H1 (cell line): ENCODE results near the gene EPN3. TPM values are rescaled to one million over a fixed set of nuclear protein-coding genes. Genes with fewer than 3 reads are reported as not detected.

Experiments used
- CTCF ChIA-PET: fragments of 300-600 bp; sonication (Branson Sonifier 250); formaldehyde crosslinking; loops from one replicate; lab custom pipeline; 2021; ENCODE audit not compliant: partially characterized antibody; lab: Charles Lee
- POLR2A ChIA-PET: fragments of 300-600 bp; sonication (Branson Sonifier 250); formaldehyde crosslinking; loops from one replicate; lab custom pipeline; 2021; ENCODE audit warnings: inconsistent platforms; ENCODE audit not compliant: partially characterized antibody; lab: Charles Lee
- DNase-seq, 2 experiments: peaks; one replicate each; pipeline versions ENCODE4 v3.0.0 to v3.0.0-alpha.2; 2010 to 2022; ENCODE audit warnings: low spot score in 2 of 2, low read depth in 1 of 2, mixed read lengths in 1 of 2
- FAIRE-seq: peaks from 2 replicates; lab custom pipeline; 2011; peaks lifted over from hg19 to GRCh38; lab: Jason Lieb, UNC
- H2AFZ ChIP-seq: 2 replicates; pipeline ENCODE4 v1.8.1; 2012; ENCODE audit warnings: low read length, inconsistent platforms
- H2AK5ac ChIP-seq: 2 replicates; pipeline ENCODE4 v1.6.1; 2013; ENCODE audit warnings: low read depth, low read length
- H2BK120ac ChIP-seq: replicated peaks from 2 replicates; pipeline ENCODE3; 2013; ENCODE audit warnings: low read depth, low read length, inconsistent platforms
- H2BK12ac ChIP-seq: 2 replicates; pipeline ENCODE4 v1.6.1; 2013; ENCODE audit warnings: low read depth, low read length
- H2BK15ac ChIP-seq: 2 replicates; pipeline ENCODE4 v1.6.1; 2013; ENCODE audit warnings: low read length
- H2BK20ac ChIP-seq: 2 replicates; pipeline ENCODE4 v1.6.1; 2013; ENCODE audit warnings: low read length
- H2BK5ac ChIP-seq: 2 replicates; pipeline ENCODE4 v1.6.1; 2013; ENCODE audit warnings: low read depth, low read length
- H3K14ac ChIP-seq: 2 replicates; pipeline ENCODE4 v1.6.1; 2013; ENCODE audit warnings: inconsistent platforms; ENCODE audit not compliant: insufficient read length
- H3K18ac ChIP-seq: 2 replicates; pipeline ENCODE4 v1.6.1; 2013; ENCODE audit warnings: low read length; ENCODE audit errors: extremely low read depth
- H3K23ac ChIP-seq: 2 replicates; pipeline ENCODE4 v1.6.1; 2013; ENCODE audit warnings: inconsistent platforms; ENCODE audit not compliant: insufficient read length
- H3K23me2 ChIP-seq: 2 replicates; pipeline ENCODE4 v1.6.1; 2013; ENCODE audit warnings: low read depth, low read length
- H3K27ac ChIP-seq: 2 replicates; pipeline ENCODE4 v1.6.1; 2011; ENCODE audit warnings: low read depth, low read length, inconsistent platforms
- H3K27me3 ChIP-seq, 4 experiments: replicated peaks in 1 of 4; 1 replicate in 1 of 4; 2 replicates in 3 of 4; pipeline versions ENCODE4 v1.6.1 to v1.8.1; 2011 to 2013; ENCODE audit warnings: low read length in 3 of 4, mild to moderate bottlenecking in 3 of 4, inconsistent platforms in 2 of 4, mixed read lengths in 2 of 4, moderate library complexity in 1 of 4; ENCODE audit not compliant: control insufficient read depth in 3 of 4, insufficient read depth in 3 of 4; ENCODE audit errors: extremely low read depth in 1 of 4
- H3K36me3 ChIP-seq, 4 experiments: 2 replicates each; pipeline versions ENCODE4 v1.6.1 to v1.8.1; 2011 to 2013; ENCODE audit warnings: mild to moderate bottlenecking in 4 of 4, low read length in 3 of 4, moderate library complexity in 2 of 4, control low read depth in 1 of 4, inconsistent platforms in 1 of 4; ENCODE audit not compliant: insufficient read depth in 4 of 4, control insufficient read depth in 2 of 4
- H3K4ac ChIP-seq: replicated peaks from 2 replicates; pipeline ENCODE3; 2013; ENCODE audit warnings: low read length, low read depth, mixed read lengths, inconsistent platforms; ENCODE audit not compliant: insufficient read length
- H3K4me1 ChIP-seq, 4 experiments: replicated peaks in 1 of 4; 1 replicate in 1 of 4; 2 replicates in 3 of 4; pipeline versions ENCODE4 v1.6.1 to v1.8.1; 2011 to 2013; ENCODE audit warnings: low read length in 3 of 4, inconsistent platforms in 2 of 4, mixed read lengths in 1 of 4; ENCODE audit not compliant: insufficient read depth in 4 of 4, control insufficient read depth in 3 of 4
- H3K4me2 ChIP-seq, 2 experiments: 2 replicates each; pipeline versions ENCODE4 v1.6.1 to v1.8.1; 2011 to 2013; ENCODE audit warnings: low read depth in 2 of 2, low read length in 2 of 2, control low read depth in 1 of 2, inconsistent platforms in 1 of 2, mild to moderate bottlenecking in 1 of 2; ENCODE audit not compliant: insufficient read depth in 1 of 2
- H3K4me3 ChIP-seq, 4 experiments: fragments of 200-600, 300-600 bp in 1 of 4; sonication (generic), shearing (Covaris generic), sonication (Bioruptor Twin) in 1 of 4; 2 replicates each; pipeline versions ENCODE4 v1.5.1 to v1.8.1; 2011 to 2016; ENCODE audit warnings: low read length in 4 of 4, low read depth in 3 of 4, control low read depth in 2 of 4, inconsistent platforms in 2 of 4, mild to moderate bottlenecking in 2 of 4, mixed read lengths in 1 of 4, moderate library complexity in 1 of 4; ENCODE audit not compliant: insufficient read depth in 2 of 4; ENCODE audit errors: extremely low read depth in 1 of 4
- H3K56ac ChIP-seq: replicated peaks from 2 replicates; pipeline ENCODE3; 2013; ENCODE audit warnings: low read depth, mild to moderate bottlenecking, mixed read lengths, low read length, inconsistent platforms; ENCODE audit not compliant: insufficient read length
- H3K79me1 ChIP-seq: 2 replicates; pipeline ENCODE4 v1.6.1; 2013; ENCODE audit warnings: low read depth, low read length, control low read depth
- H3K79me2 ChIP-seq, 2 experiments: 2 replicates each; pipeline versions ENCODE4 v1.6.1 to v1.8.1; 2012 to 2013; ENCODE audit warnings: low read length in 2 of 2, mild to moderate bottlenecking in 2 of 2, inconsistent platforms in 1 of 2; ENCODE audit not compliant: insufficient read depth in 2 of 2, control insufficient read depth in 1 of 2
- H3K9ac ChIP-seq, 4 experiments: replicated peaks in 1 of 4; 1 replicate in 1 of 4; 2 replicates in 3 of 4; pipeline versions ENCODE4 v1.6.1 to v1.8.1; 2011 to 2013; ENCODE audit warnings: low read depth in 3 of 4, low read length in 3 of 4, control low read depth in 2 of 4, mild to moderate bottlenecking in 2 of 4, moderate library complexity in 2 of 4, inconsistent platforms in 1 of 4; ENCODE audit errors: extremely low read depth in 1 of 4
- H3K9me3 ChIP-seq, 2 experiments: 2 replicates each; pipeline versions ENCODE4 v1.6.1 to v1.8.1; 2012 to 2013; ENCODE audit warnings: mild to moderate bottlenecking in 2 of 2, moderate library complexity in 2 of 2, control low read depth in 1 of 2, inconsistent platforms in 1 of 2, low read depth in 1 of 2, low read length in 1 of 2, mixed read lengths in 1 of 2; ENCODE audit not compliant: insufficient read depth in 2 of 2
- H4K20me1 ChIP-seq, 2 experiments: replicated peaks in 1 of 2; 2 replicates each; pipeline versions ENCODE3 to v1.8.1; 2011 to 2013; ENCODE audit warnings: inconsistent platforms in 2 of 2, low read length in 2 of 2, mild to moderate bottlenecking in 1 of 2; ENCODE audit not compliant: insufficient read depth in 2 of 2, control insufficient read depth in 1 of 2
- H4K5ac ChIP-seq: 2 replicates; pipeline ENCODE4 v1.6.1; 2013; ENCODE audit warnings: low read length, low read depth, mixed read lengths, inconsistent platforms; ENCODE audit not compliant: insufficient read length
- H4K8ac ChIP-seq: 2 replicates; pipeline ENCODE4 v1.8.0; 2013; ENCODE audit warnings: mild to moderate bottlenecking, moderate library complexity, low read length, inconsistent platforms; ENCODE audit not compliant: insufficient read depth; ENCODE audit errors: extremely low read depth
- H4K91ac ChIP-seq: replicated peaks from 2 replicates; pipeline ENCODE3; 2013; ENCODE audit warnings: low read length, mixed read lengths, inconsistent platforms; ENCODE audit not compliant: insufficient read length
- BACH1 ChIP-seq: IDR thresholded peaks from 2 replicates; pipeline ENCODE4 v1.6.1; 2012; ENCODE audit warnings: low read length, improper control_type of control experiment
- CHD1 ChIP-seq: IDR thresholded peaks from 2 replicates; pipeline ENCODE4 v1.6.1; 2012; ENCODE audit warnings: low read depth, low read length, improper control_type of control experiment
- EZH2 ChIP-seq: fragments of 200-600 bp; sonication (generic); IDR thresholded peaks from 2 replicates; pipeline ENCODE4 v1.7.1; 2012; ENCODE audit warnings: low read depth, mild to moderate bottlenecking, moderate library complexity, low read length, inconsistent platforms; ENCODE audit not compliant: severe bottlenecking
- FOSL1 ChIP-seq: IDR thresholded peaks from 2 replicates; pipeline ENCODE4 v1.6.1; 2011; ENCODE audit warnings: mild to moderate bottlenecking, low read depth, low read length, moderate library complexity; ENCODE audit not compliant: insufficient read depth
- GTF2F1 ChIP-seq: IDR thresholded peaks from 2 replicates; pipeline ENCODE4 v1.6.1; 2012; ENCODE audit warnings: low read depth, low read length, improper control_type of control experiment, borderline replicate concordance
- HDAC6 ChIP-seq: IDR thresholded peaks from one replicate; pipeline ENCODE4 v1.7.1; 2012; ENCODE audit warnings: low read depth, mild to moderate bottlenecking, inconsistent platforms, low read length, moderate library complexity
- KDM1A ChIP-seq: fragments of 200-600, 300-600 bp; sonication (generic); IDR thresholded peaks from 2 replicates; pipeline ENCODE4 v1.7.1; 2016; ENCODE audit warnings: mild to moderate bottlenecking, low read length, borderline replicate concordance
- POLR2AphosphoS5 ChIP-seq: IDR thresholded peaks from 2 replicates; pipeline ENCODE4 v1.6.1; 2011; ENCODE audit warnings: low read depth, low read length
- POU5F1 ChIP-seq: IDR thresholded peaks from 2 replicates; pipeline ENCODE4 v1.6.1; 2011; ENCODE audit warnings: low read depth, mild to moderate bottlenecking, low read length, moderate library complexity
- RBBP5 ChIP-seq: IDR thresholded peaks from 2 replicates; pipeline ENCODE4 v1.7.1; 2012; ENCODE audit warnings: low read depth, mild to moderate bottlenecking, inconsistent platforms, low read length, moderate library complexity, borderline replicate concordance
- SP2 ChIP-seq: IDR thresholded peaks from 2 replicates; pipeline ENCODE4 v1.6.1; 2012; ENCODE audit warnings: mild to moderate bottlenecking, low read length, inconsistent platforms
- SUZ12 ChIP-seq: fragments of 200-600 bp; sonication (generic); IDR thresholded peaks from 2 replicates; pipeline ENCODE4 v1.6.1; 2012; ENCODE audit warnings: mild to moderate bottlenecking, inconsistent platforms, low read length, moderate library complexity, mixed read lengths
- TAF1 ChIP-seq: IDR thresholded peaks from 2 replicates; pipeline ENCODE4 v1.6.1; 2011; ENCODE audit warnings: mild to moderate bottlenecking, low read depth, low read length
- WGBS, 2 experiments: shearing (Covaris generic) in 1 of 2; methylation state at CpG; one replicate each; pipeline versions ENCODE4 v1.1.6 to v1.1.7; 2013 to 2015; ENCODE audit warnings: low lambda C conversion rate in 2 of 2, mixed read lengths in 2 of 2, inconsistent platforms in 1 of 2, low coverage in 1 of 2, missing lambda C conversion rate in 1 of 2; ENCODE audit not compliant: insufficient replicate concordance in 2 of 2, insufficient coverage in 1 of 2, insufficient read length in 1 of 2; ENCODE audit errors: extremely low coverage in 1 of 2, missing lambda C conversion rate in 1 of 2; 5-methylcytosine and 5-hydroxymethylcytosine counted together
- polyA plus RNA-seq, 7 experiments: library from polyadenylated mRNA; depleted of rRNA in 3 of 7; stranded (reverse) in 5 of 7; unstranded in 2 of 7; fragments of >200 nt in 5 of 7; fragments of 200-250 nt in 2 of 7; gene quantifications; 1 replicate in 5 of 7; 2 replicates in 1 of 7; 4 replicates in 1 of 7; pipeline versions ENCODE4 v1.2.1 to v1.2.3, GENCODE V29; 2011 to 2013; ENCODE audit warnings: missing spikeins in 2 of 7, mixed read lengths in 2 of 7
- total RNA-seq: library from RNA; stranded (reverse); fragmentation: NEBNext Ultra II Directional; extraction: Animal tissue kit (Norgen Biotek cat#: 25700); gene quantifications from 2 replicates; pipeline ENCODE4 v1.2.1, GENCODE V29; 2021

Gene EPN3
- total and polyA plus RNA-seq, 2 of the 8 experiments (the other 6 are each of a cell fraction or from before 2014, with no cell fraction given), result 6.7 to 7.9 TPM

DNA sequence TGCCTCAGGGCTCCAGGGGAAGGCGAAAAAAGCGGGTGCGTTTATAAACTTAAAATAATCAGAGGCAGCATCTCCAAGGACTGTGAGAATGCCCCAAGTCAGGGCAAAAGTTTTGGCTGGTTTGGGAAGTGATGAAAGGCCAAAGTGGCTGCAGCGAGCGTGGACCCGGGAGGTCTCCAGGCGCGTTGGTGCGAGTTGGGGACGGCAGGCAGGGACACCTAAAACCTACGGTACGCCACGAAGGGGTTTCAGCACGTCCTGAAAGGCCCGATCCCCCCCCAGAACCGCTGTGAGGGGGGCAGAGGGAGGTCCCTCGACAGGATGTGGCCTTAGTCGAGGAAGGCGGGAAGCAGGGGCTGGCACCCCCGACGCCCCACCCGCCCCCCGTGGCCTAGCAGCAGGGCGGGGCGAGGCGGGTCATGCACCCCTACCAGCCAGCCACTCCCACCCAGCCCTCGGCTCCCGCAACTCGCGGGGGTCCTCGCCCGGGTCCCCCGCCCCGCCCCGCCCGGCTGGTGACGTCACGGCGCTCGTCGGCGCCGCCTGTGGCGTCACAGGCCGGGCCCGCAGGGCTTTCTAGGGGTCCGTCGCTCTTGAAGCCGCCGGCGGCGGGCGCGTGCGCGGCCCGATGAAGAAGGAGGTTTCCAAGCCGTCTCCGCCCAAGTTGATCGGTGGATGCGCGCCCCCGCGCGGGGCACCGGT, 24.5 kb upstream of the EPN3 start, which contains the start of gene MYCBPAP:
Gene MYCBPAP (plus strand): TSS at position 569 of the 702 bp plus-strand sequence. CDS start 236 bp downstream, outside the sequence.
- Histone ChIP-seq H3K36me3 (no peaks in the 10 kb centered on the region), H3K27me3 (no peaks in the 10 kb centered on the region; a peak in 1 of 7 replicates), H3K79me2 (no peaks in the 10 kb centered on the region), H2BK20ac (no peak within 1 kb of the TSS), H2AK5ac (0 out of 2 replicates have a peak within 1 kb of the TSS, but pooled peaks have one; percentile 48), H3K27ac (no peak within 1 kb of the TSS), H2AFZ (peak within 1 kb of the TSS; percentile 44), H3K4me2 (peak within 1 kb of the TSS; percentile 79 to 87), H4K8ac (peak within 1 kb of the TSS; percentile 96), H3K9me3 (no peaks in the 10 kb centered on the region), H4K5ac (peak within 1 kb of the TSS; percentile 55), H4K91ac (peak within 1 kb of the TSS; percentile 89), H2BK12ac (peak within 1 kb of the TSS; percentile 80; the same call in 1 of the 2 replicates), H2BK5ac (peak within 1 kb of the TSS; percentile 60), H3K4me1 (peaks cover 5 to 15% (median 10%) of the 10 kb centered on the region in 4 experiments), H2BK120ac (no peak within 1 kb of the TSS), H3K23me2 (peaks cover 3% of the 10 kb centered on the region; the same call in 1 of the 2 replicates), H4K20me1 (peaks cover 1 to 3% of the 10 kb centered on the region in 2 experiments), H3K9ac (peak within 1 kb of the TSS in 3 of 4 experiments; percentile 44 to 61 (median 45); a peak in 5 of 7 replicates), H3K56ac (peak within 1 kb of the TSS; percentile 75), H3K4ac (no peak within 1 kb of the TSS), H3K23ac (no peak within 1 kb of the TSS), H3K4me3 (peak within 1 kb of the TSS; percentile 69 to 86 (median 75)), H3K14ac (no peak within 1 kb of the TSS), H3K18ac (peak within 1 kb of the TSS; percentile 93), H2BK15ac (no peak within 1 kb of the TSS), H3K79me1 (no peaks in the 10 kb centered on the region)
- POLR2A ChIA-PET, result interaction anchor here (1.4 kb wide), 1 partner anchor 34 kb away, joined by 3 read pairs; no protein-coding TSS in a partner anchor
- CTCF ChIA-PET, result interaction anchor here (0.9 to 8.3 kb wide), 4 partner anchors 11 to 118 kb away, joined by 3 to 116 read pairs (median 4); no protein-coding TSS in a partner anchor
- DNase-seq (peak; percentile 43 to 87), FAIRE-seq (no peak)
- 14% methylated on average over 33 of the region's 66 CpGs; no CpG with 5 or more reads in 1 of the 2 experiments for WGBS, 2 experiments
- TF ChIP-seq GTF2F1 (no peak), CHD1 (no peak), TAF1 (peak; percentile 62), BACH1 (no peak), POU5F1 (no peak), SUZ12 (no peak), SP2 (no peak), RBBP5 (0 out of 2 replicates have a peak, but pooled peaks have one; percentile 61), HDAC6 (no peak), EZH2 (no peak), KDM1A (no peak; the same call in 1 of the 2 replicates), POLR2AphosphoS5 (no peak), FOSL1 (no peak)
